Neuronal stem cell (in vitro differentiated cells): ENCODE data around the gene TAF4.

ENCODE experiments used
- DNase-seq: peaks from one replicate; pipeline ENCODE4 v3.0.0-alpha.2; 2013; ENCODE audit warnings: low spot score
- H2AFZ ChIP-seq: one replicate; pipeline ENCODE4 v1.6.1; 2013; ENCODE audit warnings: mild to moderate bottlenecking, low read length, inconsistent platforms
- H2AK5ac ChIP-seq: 2 replicates; pipeline ENCODE4 v1.6.1; 2013; ENCODE audit warnings: low read depth, mild to moderate bottlenecking, inconsistent platforms, low read length, moderate library complexity, mixed read lengths
- H2BK120ac ChIP-seq: 2 replicates; pipeline ENCODE4 v1.6.1; 2013; ENCODE audit warnings: low read depth, mild to moderate bottlenecking, inconsistent platforms, low read length, moderate library complexity, mixed read lengths
- H2BK12ac ChIP-seq: one replicate; pipeline ENCODE4 v1.6.1; 2013; ENCODE audit warnings: low read length, inconsistent platforms
- H2BK15ac ChIP-seq: 2 replicates; pipeline ENCODE4 v1.6.1; 2013; ENCODE audit warnings: mild to moderate bottlenecking, low read length, inconsistent platforms, mixed read lengths
- H2BK5ac ChIP-seq: one replicate; pipeline ENCODE4 v1.6.1; 2013; ENCODE audit warnings: inconsistent platforms, mild to moderate bottlenecking, low read length, moderate library complexity
- H3K14ac ChIP-seq: one replicate; pipeline ENCODE4 v1.6.1; 2013; ENCODE audit warnings: low read length, inconsistent platforms
- H3K18ac ChIP-seq: 2 replicates; pipeline ENCODE4 v1.6.1; 2013; ENCODE audit warnings: low read length, inconsistent platforms
- H3K23ac ChIP-seq: 2 replicates; pipeline ENCODE4 v1.6.1; 2013; ENCODE audit warnings: low read depth, mild to moderate bottlenecking, mixed read lengths, low read length, inconsistent platforms; ENCODE audit not compliant: poor library complexity
- H3K27ac ChIP-seq: replicated peaks from 3 replicates; pipeline ENCODE4 v1.5.1; 2013; ENCODE audit warnings: low read length, inconsistent platforms
- H3K27me3 ChIP-seq, 3 experiments: 2 replicates each; pipeline ENCODE4 v1.6.1; 2013; ENCODE audit warnings: low read length in 3 of 3, mild to moderate bottlenecking in 2 of 3, inconsistent platforms in 1 of 3, low read depth in 1 of 3, mixed read lengths in 1 of 3, moderate library complexity in 1 of 3; ENCODE audit not compliant: control insufficient read depth in 3 of 3, insufficient read depth in 3 of 3
- H3K36me3 ChIP-seq, 2 donors: replicated peaks in 1 of 2; 2 replicates each; pipeline ENCODE4 v1.6.1; 2013; ENCODE audit warnings: low read length in 2 of 2; ENCODE audit not compliant: control insufficient read depth in 2 of 2, insufficient read depth in 2 of 2
- H3K4ac ChIP-seq: 2 replicates; pipeline ENCODE4 v1.6.1; 2013; ENCODE audit warnings: inconsistent platforms, mild to moderate bottlenecking, low read length, moderate library complexity
- H3K4me1 ChIP-seq, 2 donors: 1 replicate in 1 of 2; 2 replicates in 1 of 2; pipeline ENCODE4 v1.6.1; 2013; ENCODE audit warnings: low read length in 2 of 2, low read depth in 1 of 2; ENCODE audit not compliant: control insufficient read depth in 2 of 2, insufficient read depth in 1 of 2
- H3K4me2 ChIP-seq: one replicate; pipeline ENCODE4 v1.6.1; 2013; ENCODE audit warnings: mild to moderate bottlenecking, low read length, inconsistent platforms; ENCODE audit not compliant: insufficient read depth, poor library complexity, severe bottlenecking
- H3K4me3 ChIP-seq, 2 donors: 2 replicates each; pipeline ENCODE4 v1.5.1; 2013; ENCODE audit warnings: low read length in 2 of 2, mild to moderate bottlenecking in 2 of 2, inconsistent platforms in 1 of 2, moderate library complexity in 1 of 2
- H3K79me1 ChIP-seq: one replicate; pipeline ENCODE4 v1.6.1; 2013; ENCODE audit warnings: low read depth, mild to moderate bottlenecking, inconsistent platforms, low read length, moderate library complexity
- H3K9ac ChIP-seq: one replicate; pipeline ENCODE4 v1.6.1; 2013; ENCODE audit warnings: mild to moderate bottlenecking, low read depth, low read length, inconsistent platforms; ENCODE audit not compliant: poor library complexity
- H3K9me3 ChIP-seq, 2 donors: replicated peaks in 1 of 2; 2 replicates each; pipeline versions ENCODE3 to v1.6.1; 2013; ENCODE audit warnings: low read length in 2 of 2, mild to moderate bottlenecking in 2 of 2, inconsistent platforms in 1 of 2, low read depth in 1 of 2, mixed read lengths in 1 of 2, moderate library complexity in 1 of 2; ENCODE audit not compliant: control insufficient read depth in 2 of 2, insufficient read depth in 1 of 2
- H4K8ac ChIP-seq: one replicate; pipeline ENCODE4 v1.6.1; 2013; ENCODE audit warnings: low read depth, mild to moderate bottlenecking, inconsistent platforms, low read length, moderate library complexity
- H4K91ac ChIP-seq: one replicate; pipeline ENCODE4 v1.6.1; 2013; ENCODE audit warnings: low read length, low read depth, mild to moderate bottlenecking, inconsistent platforms; ENCODE audit not compliant: poor library complexity
- WGBS, 2 donors: extraction: QIAGEN DNeasy Blood & Tissue Kit; methylation state at CpG; one replicate each; pipeline ENCODE4 v1.1.7; 2013; ENCODE audit warnings: missing lambda C conversion rate in 2 of 2, mixed read lengths in 1 of 2; ENCODE audit not compliant: insufficient read length in 2 of 2, insufficient replicate concordance in 1 of 2; ENCODE audit errors: extremely low coverage in 2 of 2; 5-methylcytosine and 5-hydroxymethylcytosine counted together

Gene TAF4

GRCh38 chr20:62046431-62046830, 19.2 kb downstream of the TAF4 start:
- Histone ChIP-seq H3K4me2 (no peak overlapping the region), H3K4ac (no peak overlapping the region), H3K27ac (no peak overlapping the region), H2BK120ac (no peak overlapping the region), H3K36me3 (peaks cover 1 to 6% of the 10 kb centered on the region in 2 donors), H2AK5ac (no peak overlapping the region), H4K8ac (no peak overlapping the region), H3K9ac (no peak overlapping the region), H3K23ac (no peak overlapping the region), H3K79me1 (peaks cover 37% of the 10 kb centered on the region), H3K4me1 (peaks cover 4% of the 10 kb centered on the region in 2 donors), H4K91ac (no peak overlapping the region), H2BK5ac (no peak overlapping the region), H3K9me3 (no peaks in the 10 kb centered on the region), H3K14ac (no peak overlapping the region), H2BK15ac (no peak overlapping the region), H2AFZ (no peak overlapping the region), H3K18ac (no peak overlapping the region), H3K4me3 (no peak overlapping the region), H3K27me3 (no peaks in the 10 kb centered on the region), H2BK12ac (no peak overlapping the region)
- DNase-seq = no peak
- WGBS, 2 donors = no CpG with 5 or more reads among the region's 15 CpGs

- Histone ChIP-seq H3K18ac (no peak overlapping the region), H3K9ac (no peak overlapping the region), H3K4me1 (peaks cover 0 to 4% of the 10 kb centered on the region in 2 donors), H3K27me3 (no peaks in the 10 kb centered on the region), H3K14ac (no peak overlapping the region), H2AK5ac (no peak overlapping the region), H2BK120ac (no peak overlapping the region), H3K36me3 (peaks cover 1 to 6% of the 10 kb centered on the region in 2 donors), H2BK15ac (no peak overlapping the region), H3K79me1 (peaks cover 33% of the 10 kb centered on the region), H2BK12ac (no peak overlapping the region), H3K23ac (no peak overlapping the region), H3K4ac (no peak overlapping the region), H2AFZ (no peak overlapping the region), H3K4me2 (no peak overlapping the region), H4K91ac (no peak overlapping the region), H4K8ac (no peak overlapping the region), H3K9me3 (no peaks in the 10 kb centered on the region), H2BK5ac (no peak overlapping the region), H3K27ac (no peak overlapping the region), H3K4me3 (no peak overlapping the region)
- no peak for DNase-seq
- WGBS, 2 donors = 100% methylated on average over 2 of the region's 22 CpGs; no CpG with 5 or more reads in 1 of the 2 donors
These were observed 20.0 kb downstream of the TAF4 start for GRCh38 chr20:62045529-62046285.

GRCh38 chr20:62045118-62045517, 20.6 kb downstream of the TAF4 start:
- no peak overlapping the region for H2BK12ac ChIP-seq
- H2AFZ ChIP-seq = no peak overlapping the region
- H3K4ac ChIP-seq = no peak overlapping the region
- H2BK15ac ChIP-seq = no peak overlapping the region
- no peak overlapping the region for H2BK5ac ChIP-seq
- peak overlapping the region; percentile 42 for H2BK120ac ChIP-seq
- H3K23ac ChIP-seq = peak overlapping the region; percentile 49
- no peak overlapping the region for H4K8ac ChIP-seq
- H4K91ac ChIP-seq = no peak overlapping the region
- peak overlapping the region; percentile 31 for H3K14ac ChIP-seq
- H2AK5ac ChIP-seq = no peak overlapping the region
- H3K4me1 ChIP-seq = peaks cover 0 to 4% of the 10 kb centered on the region in 2 donors
- H3K9ac ChIP-seq = no peak overlapping the region
- H3K36me3 ChIP-seq = peaks cover 1 to 6% of the 10 kb centered on the region in 2 donors
- H3K27me3 ChIP-seq = no peaks in the 10 kb centered on the region
- peaks cover 34% of the 10 kb centered on the region for H3K79me1 ChIP-seq
- H3K4me3 ChIP-seq = no peak overlapping the region
- H3K18ac ChIP-seq = peak overlapping the region; percentile 42
- H3K9me3 ChIP-seq = no peaks in the 10 kb centered on the region
- no peak for DNase-seq
- H3K4me2 ChIP-seq = no peak overlapping the region
- WGBS, 2 donors = no CpG with 5 or more reads among the region's 20 CpGs
- H3K27ac ChIP-seq = no peak overlapping the region

- Histone ChIP-seq H3K4me2 (no peak overlapping the region), H2BK120ac (no peak overlapping the region), H2AFZ (no peak overlapping the region), H2BK5ac (no peak overlapping the region), H3K9me3 (no peaks in the 10 kb centered on the region), H3K4me1 (peaks cover 0 to 4% of the 10 kb centered on the region in 2 donors), H3K79me1 (peaks cover 34% of the 10 kb centered on the region), H3K36me3 (peaks cover 1 to 6% of the 10 kb centered on the region in 2 donors), H3K9ac (no peak overlapping the region), H3K23ac (no peak overlapping the region), H3K18ac (peak overlapping the region; percentile 3), H3K27me3 (no peaks in the 10 kb centered on the region), H3K4ac (no peak overlapping the region), H4K91ac (no peak overlapping the region), H3K14ac (no peak overlapping the region), H2BK12ac (no peak overlapping the region), H2BK15ac (no peak overlapping the region), H4K8ac (no peak overlapping the region), H2AK5ac (no peak overlapping the region), H3K4me3 (no peak overlapping the region), H3K27ac (no peak overlapping the region)
- no CpG with 5 or more reads among the region's 6 CpGs for WGBS, 2 donors
- no peak for DNase-seq
These were observed 21.1 kb downstream of the TAF4 start for GRCh38 chr20:62044631-62045030.
